NB4 (cell line): ENCODE data around the gene SBDS.

Source experiments
- DNase-seq: peaks from one replicate; pipeline ENCODE4 v3.0.0; 2010; ENCODE audit warnings: low read depth
- H3K4me3 ChIP-seq: one replicate; pipeline ENCODE4 v1.5.1; 2011; ENCODE audit warnings: mild to moderate bottlenecking, low read depth, low read length, moderate library complexity
- MYC ChIP-seq: IDR thresholded peaks from 2 replicates; pipeline ENCODE4 v1.6.1; 2011; ENCODE audit warnings: low read depth, low read length
- POLR2A ChIP-seq: IDR thresholded peaks from 2 replicates; pipeline ENCODE4 v1.6.1; 2011; ENCODE audit warnings: mild to moderate bottlenecking; ENCODE audit not compliant: insufficient read length; ENCODE audit errors: extremely low read depth
- TF ChIP-seq, protein P1 (sequence below): IDR thresholded peaks from one replicate; pipeline ENCODE4 v1.5.1; 2012; ENCODE audit warnings: low read depth, low read length
- TF ChIP-seq, protein P2 (sequence below): IDR thresholded peaks from 2 replicates; pipeline ENCODE4 v1.6.1; 2011; ENCODE audit warnings: low read depth, low read length

The SBDS gene

DNA sequence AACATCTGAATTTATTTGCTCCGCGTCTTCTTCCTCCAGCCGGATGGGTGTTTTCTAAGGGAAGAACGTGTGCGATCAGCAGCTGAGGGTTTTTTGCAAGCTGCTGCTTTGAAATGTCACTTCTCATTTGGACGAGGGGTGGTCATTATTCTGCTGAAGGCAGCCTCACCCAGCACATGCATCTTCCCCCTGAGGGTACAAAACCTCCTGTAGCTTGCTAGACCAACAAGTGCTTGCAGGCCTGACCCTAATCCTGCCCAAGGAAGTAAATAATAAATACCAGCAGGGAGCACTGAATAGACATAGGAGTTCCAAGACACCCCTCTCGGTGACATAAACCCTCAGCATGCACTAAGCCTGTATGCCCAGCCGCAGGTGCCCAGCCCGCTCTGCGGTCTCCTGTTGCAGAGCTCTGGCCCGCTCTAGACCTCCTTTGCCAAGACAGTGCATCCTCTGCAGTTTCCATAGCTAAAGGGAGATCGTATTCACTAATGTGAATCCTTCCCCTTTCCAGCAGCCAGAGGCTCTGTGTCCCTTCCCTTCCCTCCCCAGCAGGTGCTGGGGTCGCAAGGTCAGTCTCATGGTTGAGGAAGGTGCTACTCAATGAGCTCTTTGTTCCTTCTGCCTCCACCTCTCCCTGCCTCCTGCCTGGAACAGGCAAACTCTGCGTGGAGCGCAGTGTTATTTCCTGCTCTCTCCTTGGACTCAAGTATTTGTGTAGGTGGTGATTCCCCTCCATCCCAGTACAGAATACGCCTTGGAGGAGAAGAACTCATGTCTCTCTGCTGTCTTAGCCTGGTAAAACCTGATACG is 36.6 kb downstream of the SBDS start:
- no peak for DNase-seq
- TF ChIP-seq MYC (no peak), POLR2A (no peak)
- TF ChIP-seq, protein P1, sequence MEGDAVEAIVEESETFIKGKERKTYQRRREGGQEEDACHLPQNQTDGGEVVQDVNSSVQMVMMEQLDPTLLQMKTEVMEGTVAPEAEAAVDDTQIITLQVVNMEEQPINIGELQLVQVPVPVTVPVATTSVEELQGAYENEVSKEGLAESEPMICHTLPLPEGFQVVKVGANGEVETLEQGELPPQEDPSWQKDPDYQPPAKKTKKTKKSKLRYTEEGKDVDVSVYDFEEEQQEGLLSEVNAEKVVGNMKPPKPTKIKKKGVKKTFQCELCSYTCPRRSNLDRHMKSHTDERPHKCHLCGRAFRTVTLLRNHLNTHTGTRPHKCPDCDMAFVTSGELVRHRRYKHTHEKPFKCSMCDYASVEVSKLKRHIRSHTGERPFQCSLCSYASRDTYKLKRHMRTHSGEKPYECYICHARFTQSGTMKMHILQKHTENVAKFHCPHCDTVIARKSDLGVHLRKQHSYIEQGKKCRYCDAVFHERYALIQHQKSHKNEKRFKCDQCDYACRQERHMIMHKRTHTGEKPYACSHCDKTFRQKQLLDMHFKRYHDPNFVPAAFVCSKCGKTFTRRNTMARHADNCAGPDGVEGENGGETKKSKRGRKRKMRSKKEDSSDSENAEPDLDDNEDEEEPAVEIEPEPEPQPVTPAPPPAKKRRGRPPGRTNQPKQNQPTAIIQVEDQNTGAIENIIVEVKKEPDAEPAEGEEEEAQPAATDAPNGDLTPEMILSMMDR: no peak
- TF ChIP-seq, protein P2, sequence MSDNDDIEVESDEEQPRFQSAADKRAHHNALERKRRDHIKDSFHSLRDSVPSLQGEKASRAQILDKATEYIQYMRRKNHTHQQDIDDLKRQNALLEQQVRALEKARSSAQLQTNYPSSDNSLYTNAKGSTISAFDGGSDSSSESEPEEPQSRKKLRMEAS: no peak
- no peak overlapping the region for H3K4me3 ChIP-seq

DNA sequence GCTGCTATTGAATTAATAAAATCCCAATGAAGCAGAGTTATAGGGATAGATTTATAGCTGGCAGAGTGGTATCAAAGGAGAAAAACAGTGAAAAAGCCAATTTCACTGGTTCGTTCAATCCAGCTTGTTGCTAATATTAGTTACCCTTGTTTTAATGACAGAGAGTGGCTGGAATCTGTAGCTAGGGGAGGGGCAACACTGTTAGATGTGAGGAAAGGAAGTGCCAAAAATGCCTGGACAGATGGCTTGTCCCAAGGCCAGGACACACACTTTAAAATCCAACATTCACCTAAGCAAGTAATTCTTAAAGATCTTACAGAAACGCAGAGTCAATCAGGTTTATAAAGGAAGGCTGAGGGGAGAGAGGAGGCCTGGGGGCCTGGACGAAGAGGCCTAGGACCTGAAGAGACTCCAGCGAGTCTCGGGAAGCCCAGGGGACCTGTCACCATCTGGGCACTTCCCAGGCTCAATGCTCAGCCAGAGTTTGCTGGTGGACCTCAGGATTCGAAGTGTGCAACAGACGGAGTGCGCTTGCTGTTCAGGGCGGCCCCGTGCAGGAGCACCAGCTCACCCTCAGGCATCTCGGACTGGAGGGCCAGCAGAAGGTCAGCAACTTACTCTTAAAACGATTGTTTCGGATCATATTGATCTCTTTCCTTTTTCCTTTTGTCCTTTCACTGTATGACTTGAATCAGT is 37.6 kb downstream of the SBDS start:
- H3K4me3 ChIP-seq: no peak overlapping the region
- TF ChIP-seq MYC (no peak), POLR2A (no peak)
- TF ChIP-seq, protein P1: no peak
- TF ChIP-seq, protein P2: no peak
- no peak for DNase-seq

- no peak overlapping the region for H3K4me3 ChIP-seq
- no peak for TF ChIP-seq POLR2A
- TF ChIP-seq, protein P1: no peak
- TF ChIP-seq, protein P2: no peak
- no peak for TF ChIP-seq MYC
- no peak for DNase-seq
Observed at GRCh38 chr7:66953044-66953427, 42.4 kb downstream of the SBDS start.

DNA sequence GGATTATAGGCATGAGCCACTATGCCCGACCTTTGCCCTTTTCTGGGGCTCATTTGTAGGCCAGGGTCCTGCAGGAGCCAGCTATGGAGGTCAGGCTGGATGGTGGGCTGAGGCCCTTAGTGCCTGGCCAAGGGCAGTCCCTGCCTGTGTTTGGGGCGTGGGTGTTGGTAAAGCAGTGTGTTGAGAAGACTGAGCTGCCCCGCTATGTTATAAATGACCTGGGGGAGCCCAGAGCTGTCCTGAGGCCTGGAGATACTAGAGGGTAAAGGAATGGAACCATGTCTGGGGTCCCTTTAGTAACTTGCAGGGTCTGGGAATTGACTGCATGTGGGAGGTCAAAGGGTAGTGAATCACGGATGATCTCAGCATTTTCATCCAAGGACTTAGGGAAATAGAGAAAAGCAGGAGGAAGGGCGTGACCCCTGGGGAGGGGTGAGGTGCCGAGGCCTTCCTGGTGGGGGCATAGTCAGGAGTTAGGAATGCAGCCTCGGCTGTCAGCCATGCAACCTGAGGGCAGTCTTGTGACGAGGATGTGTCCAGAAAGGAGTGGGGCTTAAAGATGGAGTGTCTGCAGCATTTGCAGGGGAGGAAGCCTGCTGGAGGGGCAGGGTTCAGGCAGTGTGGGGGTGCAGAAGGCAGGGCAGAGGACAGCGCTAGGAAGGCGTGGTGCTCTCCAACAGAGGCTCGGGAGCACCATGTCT is 42.9 kb downstream of the SBDS start:
- TF ChIP-seq, protein P2: no peak
- TF ChIP-seq, protein P1: no peak
- TF ChIP-seq MYC (no peak), POLR2A (no peak)
- DNase-seq: no peak
- H3K4me3 ChIP-seq: no peak overlapping the region

- no peak for TF ChIP-seq MYC
- no peak for TF ChIP-seq POLR2A
- TF ChIP-seq, protein P2: no peak
- TF ChIP-seq, protein P1: no peak
- no peak overlapping the region for H3K4me3 ChIP-seq
Observed at GRCh38 chr7:66950763-66951162, 44.6 kb downstream of the SBDS start.

More at GRCh38 chr7:66950763-66951162, 44.6 kb downstream of the SBDS start:
- no peak for DNase-seq
